Activated CD8-positive, alpha-beta T cell treated with anti-CD3 and anti-CD28 coated beads for 36 hours (primary cell): ENCODE measurements around the gene CACNA1C. TPM values are rescaled to one million over a fixed set of nuclear protein-coding genes. Genes with fewer than 3 reads are reported as not detected.

Experiments used
- ATAC-seq: fragments of 200-7000 bp; cut with Tn5 transposase; one replicate; pipeline ENCODE4 v1.10.0; 2021; ENCODE audit warnings: mild to moderate bottlenecking, moderate library complexity
- CTCF ChIA-PET: fragments of 350-600 bp; sonication (Branson Sonifier 250); formaldehyde crosslinking; loops from one replicate; lab custom pipeline; 2021; ENCODE audit warnings: antibody characterized with exemption; lab: Charles Lee
- POLR2A ChIA-PET: fragments of 350-600 bp; sonication (Branson Sonifier 250); formaldehyde crosslinking; loops from one replicate; lab custom pipeline; 2021; ENCODE audit warnings: antibody characterized with exemption; lab: Charles Lee
- DNase-seq: peaks from one replicate; pipeline ENCODE4 v3.0.0-alpha.2; 2020
- H3K27ac Mint-ChIP-seq: one replicate; pipeline ENCODE4 v1.8.0; 2021; ENCODE audit warnings: mild to moderate bottlenecking, mixed read lengths
- H3K27me3 Mint-ChIP-seq: one replicate; pipeline ENCODE4 v1.8.0; 2021; ENCODE audit warnings: mixed read lengths
- H3K36me3 Mint-ChIP-seq: one replicate; pipeline ENCODE4 v1.8.0; 2021; ENCODE audit warnings: low read depth, mixed read lengths
- H3K4me1 Mint-ChIP-seq: one replicate; pipeline ENCODE4 v1.8.0; 2021; ENCODE audit warnings: low read depth, mixed read lengths
- H3K4me3 Mint-ChIP-seq: one replicate; pipeline ENCODE4 v1.8.0; 2021; ENCODE audit warnings: mild to moderate bottlenecking, moderate library complexity, mixed read lengths
- H3K9me3 Mint-ChIP-seq: one replicate; pipeline ENCODE4 v1.8.0; 2021; ENCODE audit warnings: mixed read lengths
- CTCF ChIP-seq: fragments of 200-600 bp; IDR thresholded peaks from one replicate; pipeline ENCODE4 v1.8.0; 2022; ENCODE audit warnings: antibody characterized with exemption, mild to moderate bottlenecking
- intact Hi-C: fragments of 100-400 bp; cut with micrococcal nuclease; formaldehyde crosslinking; loops from one replicate; pipeline ENCODE4 v1.10.0; 2022
- total RNA-seq, 2 experiments: library from RNA; stranded (reverse); gene quantifications; one replicate each; pipeline ENCODE4 v1.2.3, GENCODE V29; 2021

The CACNA1C gene
- total RNA-seq, 2 experiments from 2014 or later: 0.02 to 0.05 TPM

GRCh38 chr12:2461645-2462044 lies 408.9 kb downstream of the CACNA1C start:
- ChIA-PET CTCF (no interaction called here), POLR2A (no interaction called here)
- ATAC-seq (no peak), DNase-seq (no peak)
- Mint-ChIP-seq H3K36me3 (no peaks in the 10 kb centered on the region), H3K4me1 (no peaks in the 10 kb centered on the region), H3K4me3 (no peak overlapping the region), H3K9me3 (no peaks in the 10 kb centered on the region), H3K27me3 (no peaks in the 10 kb centered on the region), H3K27ac (no peak overlapping the region)
- intact Hi-C loops: no loop called here
- no peak for TF ChIP-seq CTCF

GRCh38 chr12:2462087-2462486 lies 409.3 kb downstream of the CACNA1C start:
- no peaks in the 10 kb centered on the region for H3K4me1 Mint-ChIP-seq
- CTCF ChIA-PET: no interaction called here
- DNase-seq (no peak), ATAC-seq (no peak)
- no peaks in the 10 kb centered on the region for H3K9me3 Mint-ChIP-seq
- POLR2A ChIA-PET: no interaction called here
- intact Hi-C loops: no loop called here
- no peak for TF ChIP-seq CTCF
- no peak overlapping the region for H3K27ac Mint-ChIP-seq
- no peaks in the 10 kb centered on the region for H3K27me3 Mint-ChIP-seq
- H3K4me3 Mint-ChIP-seq: no peak overlapping the region
- H3K36me3 Mint-ChIP-seq: no peaks in the 10 kb centered on the region

GRCh38 chr12:2463719-2464118 lies 410.9 kb downstream of the CACNA1C start:
- DNase-seq (no peak), ATAC-seq (no peak)
- Mint-ChIP-seq H3K9me3 (no peaks in the 10 kb centered on the region), H3K4me3 (no peak overlapping the region), H3K36me3 (no peaks in the 10 kb centered on the region), H3K4me1 (no peaks in the 10 kb centered on the region), H3K27me3 (no peaks in the 10 kb centered on the region), H3K27ac (no peak overlapping the region)
- TF ChIP-seq CTCF: no peak
- ChIA-PET POLR2A (no interaction called here), CTCF (no interaction called here)
- intact Hi-C loops: no loop called here

- ATAC-seq (no peak), DNase-seq (no peak)
- intact Hi-C loops: no loop called here
- no peaks in the 10 kb centered on the region for H3K27me3 Mint-ChIP-seq
- H3K27ac Mint-ChIP-seq: no peak overlapping the region
- H3K4me3 Mint-ChIP-seq: no peak overlapping the region
- ChIA-PET CTCF (no interaction called here), POLR2A (no interaction called here)
- no peaks in the 10 kb centered on the region for H3K36me3 Mint-ChIP-seq
- no peaks in the 10 kb centered on the region for H3K4me1 Mint-ChIP-seq
- H3K9me3 Mint-ChIP-seq: no peaks in the 10 kb centered on the region
- TF ChIP-seq CTCF: no peak
Measured at GRCh38 chr12:2465681-2466080, 412.9 kb downstream of the CACNA1C start.

- intact Hi-C loops: no loop called here
- Mint-ChIP-seq H3K9me3 (no peaks in the 10 kb centered on the region), H3K4me3 (no peak overlapping the region), H3K36me3 (no peaks in the 10 kb centered on the region), H3K27me3 (no peaks in the 10 kb centered on the region), H3K4me1 (no peaks in the 10 kb centered on the region), H3K27ac (no peak overlapping the region)
- DNase-seq (no peak), ATAC-seq (no peak)
- ChIA-PET POLR2A (no interaction called here), CTCF (no interaction called here)
- TF ChIP-seq CTCF: no peak
Measured at GRCh38 chr12:2466211-2466610, 413.4 kb downstream of the CACNA1C start.
